CD4-positive, alpha-beta T cell treated with Interleukin-1 beta for 1 hour (primary cell): ENCODE results near the gene DNAL4.
A peak's percentile ranks its signal among the peaks of the same experiment; 100 is the strongest.

Experiments
- DNase-seq, 2 donors: peaks; one replicate each; pipeline ENCODE4 v3.0.0-alpha.2; 2020 to 2022

DNAL4 gene

GRCh38 chr22:38784035-38784434 lies 9.9 kb downstream of the DNAL4 start:
- DNase-seq, result no peak

GRCh38 chr22:38783095-38783615 lies 10.8 kb downstream of the DNAL4 start:
- no peak for DNase-seq

GRCh38 chr22:38782402-38783094 lies 11.4 kb downstream of the DNAL4 start:
- DNase-seq, result no peak

GRCh38 chr22:38781033-38781432 lies 12.9 kb downstream of the DNAL4 start:
- no peak for DNase-seq

GRCh38 chr22:38777087-38777671 lies 16.8 kb downstream of the DNAL4 start:
- DNase-seq, result no peak

- no peak for DNase-seq
Measured at GRCh38 chr22:38776086-38776485, 17.9 kb downstream of the DNAL4 start.

- no peak for DNase-seq
Measured at GRCh38 chr22:38775656-38776055, 18.3 kb downstream of the DNAL4 start.

GRCh38 chr22:38774496-38775166 lies 19.3 kb downstream of the DNAL4 start:
- DNase-seq, result no peak

- DNase-seq, result no peak
Measured at GRCh38 chr22:38773363-38773946, 20.5 kb downstream of the DNAL4 start.

- DNase-seq, result no peak
Measured at GRCh38 chr22:38772623-38772873, 21.4 kb downstream of the DNAL4 start.

GRCh38 chr22:38770257-38770949 lies 23.5 kb downstream of the DNAL4 start:
- DNase-seq, result no peak

- no peak for DNase-seq
Measured at GRCh38 chr22:38768036-38768435, 25.9 kb downstream of the DNAL4 start.

- DNase-seq, result no peak
Measured at GRCh38 chr22:38767313-38767712, 26.6 kb downstream of the DNAL4 start.

- DNase-seq, result peak; percentile 43 to 58
Measured at GRCh38 chr22:38766076-38766777, 27.7 kb downstream of the DNAL4 start.

GRCh38 chr22:38762551-38762983 lies 31.4 kb downstream of the DNAL4 start:
- DNase-seq, result no peak

- DNase-seq, result no peak
Measured at GRCh38 chr22:38761202-38762162, 32.5 kb downstream of the DNAL4 start.

GRCh38 chr22:38760477-38761201 lies 33.3 kb downstream of the DNAL4 start:
- DNase-seq, result no peak

- no peak for DNase-seq
Measured at GRCh38 chr22:38759005-38759404, 34.9 kb downstream of the DNAL4 start.

- peak; percentile 58 to 65 for DNase-seq
Measured at GRCh38 chr22:38758276-38758945, 35.5 kb downstream of the DNAL4 start.

GRCh38 chr22:38757464-38757757 lies 36.5 kb downstream of the DNAL4 start:
- no peak for DNase-seq
